ENCODE results near the gene PIGT. TPM values are rescaled to one million over a fixed set of nuclear protein-coding genes. Genes with fewer than 3 reads are reported as not detected.

PIGT gene
- polyA plus RNA-seq, 4 donors: 49.7 to 119 (median 68.1) TPM

DNA sequence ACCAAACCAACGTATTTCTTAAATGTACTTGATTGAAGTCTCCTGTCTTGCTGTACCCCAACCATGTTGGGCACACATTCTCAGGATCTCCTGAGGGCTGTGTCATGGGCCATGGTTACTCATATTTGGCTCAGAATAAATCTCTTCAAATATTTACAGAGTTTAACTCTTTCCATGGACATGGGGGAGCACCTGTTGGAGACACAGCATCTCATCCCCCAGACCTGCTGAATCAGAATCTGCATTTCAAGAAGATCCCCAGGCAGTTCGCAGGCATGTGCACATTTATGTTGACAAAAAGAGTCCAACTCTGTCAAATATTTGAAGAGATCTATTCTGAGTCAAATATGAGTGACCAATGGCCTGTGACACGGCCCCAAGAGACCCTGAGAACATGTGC lies 24.5 kb downstream of the PIGT start:
- DNase-seq (no peak), FAIRE-seq (no peak)
- no peak overlapping the region for H3K4me3 ChIP-seq (ENCODE audit: low read depth in 1 of 3, low read length in 3 of 3)
- no peaks in the 10 kb centered on the region for H3K27me3 ChIP-seq (ENCODE audit: control insufficient read depth in 3 of 3, insufficient read depth in 3 of 3, low read length in 3 of 3)
- H3K36me3 ChIP-seq (ENCODE audit: control insufficient read depth in 3 of 3, insufficient read depth in 2 of 3, low read depth in 1 of 3, low read length in 3 of 3): no peaks in the 10 kb centered on the region
- H3K9me3 ChIP-seq (ENCODE audit: control insufficient read depth in 2 of 2, insufficient read depth in 1 of 2, low read depth in 1 of 2, low read length in 1 of 2): no peaks in the 10 kb centered on the region
- 79 to 88% (median 82%) methylated on average over 3 of the region's 3 CpGs for WGBS, 3 donors
- H3K27ac ChIP-seq (ENCODE audit: low read depth in 1 of 3, low read length in 2 of 3): no peak overlapping the region
- peaks cover 0 to 3% (median 0%) of the 10 kb centered on the region in 3 donors for H3K4me1 ChIP-seq (ENCODE audit: control insufficient read depth in 3 of 3, insufficient read depth in 2 of 3, low read depth in 1 of 3, low read length in 2 of 3)

DNA sequence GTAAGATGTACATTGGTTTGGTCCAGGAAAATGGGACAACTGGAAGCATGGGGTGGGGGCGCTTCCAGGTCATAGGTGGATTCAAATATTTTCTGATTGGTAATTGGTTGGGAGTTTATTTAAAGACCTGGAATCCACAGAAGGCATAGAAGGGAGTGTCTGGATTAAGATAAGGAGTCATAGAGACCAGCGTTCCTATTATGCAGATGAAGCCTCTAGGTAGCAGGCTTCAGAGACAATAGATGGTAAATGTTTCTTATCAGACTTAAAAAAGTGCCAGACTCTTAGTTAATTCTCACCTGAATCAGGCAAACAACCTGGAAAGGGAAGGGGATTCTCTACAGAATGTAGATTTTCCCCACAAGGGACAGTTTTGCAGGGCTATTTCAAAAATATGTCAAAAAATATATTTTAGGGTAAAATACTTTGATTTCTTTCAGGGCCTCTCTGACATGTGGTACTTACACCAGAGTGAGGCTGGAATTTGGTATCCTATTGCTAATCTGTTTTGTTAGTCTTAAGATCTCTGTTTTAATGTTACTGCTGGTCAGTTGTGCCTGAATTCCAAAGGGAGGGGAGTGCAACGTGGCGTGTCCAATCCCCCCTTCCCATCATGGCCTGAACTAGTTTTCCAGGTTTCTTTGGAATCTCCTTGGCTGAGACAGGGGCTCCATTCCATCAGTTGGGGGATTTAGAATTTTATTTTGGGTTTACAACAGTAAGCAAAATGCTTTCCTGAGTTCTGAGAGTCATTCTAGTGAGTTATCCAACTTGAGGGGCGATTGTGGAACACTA lies 25.1 kb downstream of the PIGT start:
- 63 to 67% (median 65%) methylated on average over 5 of the region's 5 CpGs for WGBS, 3 donors
- FAIRE-seq: no peak

GRCh38 chr20:45441746-45442145 lies 25.8 kb downstream of the PIGT start:
- 9 to 79% (median 42%) methylated on average over 1 of the region's 1 CpG for WGBS, 3 donors
- DNase-seq (peak in 1 of 2 donors; percentile 59), FAIRE-seq (no peak)
- no peaks in the 10 kb centered on the region for H3K27me3 ChIP-seq (ENCODE audit: control insufficient read depth in 3 of 3, insufficient read depth in 3 of 3, low read length in 3 of 3)
- H3K9me3 ChIP-seq (ENCODE audit: control insufficient read depth in 2 of 2, insufficient read depth in 1 of 2, low read depth in 1 of 2, low read length in 1 of 2): no peaks in the 10 kb centered on the region
- no peak overlapping the region for H3K27ac ChIP-seq (ENCODE audit: low read depth in 1 of 3, low read length in 2 of 3)
- H3K4me3 ChIP-seq (ENCODE audit: low read depth in 1 of 3, low read length in 3 of 3): no peak overlapping the region
- H3K4me1 ChIP-seq (ENCODE audit: control insufficient read depth in 3 of 3, insufficient read depth in 2 of 3, low read depth in 1 of 3, low read length in 2 of 3): peaks cover 0 to 3% (median 0%) of the 10 kb centered on the region in 3 donors
- no peaks in the 10 kb centered on the region for H3K36me3 ChIP-seq (ENCODE audit: control insufficient read depth in 3 of 3, insufficient read depth in 2 of 3, low read depth in 1 of 3, low read length in 3 of 3)

More for the DNA sequence above, 25.1 kb downstream of the PIGT start:
- H3K9me3 ChIP-seq (ENCODE audit: control insufficient read depth in 2 of 2, insufficient read depth in 1 of 2, low read depth in 1 of 2, low read length in 1 of 2): no peaks in the 10 kb centered on the region
- no peaks in the 10 kb centered on the region for H3K27me3 ChIP-seq (ENCODE audit: control insufficient read depth in 3 of 3, insufficient read depth in 3 of 3, low read length in 3 of 3)
- peaks cover 0 to 3% (median 0%) of the 10 kb centered on the region in 3 donors for H3K4me1 ChIP-seq (ENCODE audit: control insufficient read depth in 3 of 3, insufficient read depth in 2 of 3, low read depth in 1 of 3, low read length in 2 of 3)
- no peak overlapping the region for H3K27ac ChIP-seq (ENCODE audit: low read depth in 1 of 3, low read length in 2 of 3)
- no peaks in the 10 kb centered on the region for H3K36me3 ChIP-seq (ENCODE audit: control insufficient read depth in 3 of 3, insufficient read depth in 2 of 3, low read depth in 1 of 3, low read length in 3 of 3)
- no peak for DNase-seq
- H3K4me3 ChIP-seq (ENCODE audit: low read depth in 1 of 3, low read length in 3 of 3): no peak overlapping the region

DNA sequence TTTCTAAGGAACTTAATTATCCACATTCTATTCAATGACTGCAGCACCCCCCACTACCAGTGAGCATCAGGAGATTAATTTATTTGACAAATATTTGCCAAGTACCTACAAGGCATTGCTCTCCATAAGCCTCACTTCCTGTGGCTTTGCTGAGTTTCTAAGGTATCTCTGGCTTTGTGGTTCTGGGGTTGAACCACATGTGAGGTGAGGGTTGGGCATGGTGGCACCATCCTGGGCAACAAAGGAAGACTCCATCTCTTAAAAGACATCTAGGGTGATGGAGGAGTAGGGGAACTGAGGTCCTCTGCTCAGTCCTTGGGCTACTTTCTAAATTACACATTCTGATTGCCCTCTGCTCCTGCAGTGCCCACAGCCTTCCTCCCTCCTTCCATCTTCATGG lies 28.1 kb downstream of the PIGT start:
- no peaks in the 10 kb centered on the region for H3K9me3 ChIP-seq (ENCODE audit: control insufficient read depth in 2 of 2, insufficient read depth in 1 of 2, low read depth in 1 of 2, low read length in 1 of 2)
- peaks cover 0 to 4% (median 0%) of the 10 kb centered on the region in 3 donors for H3K36me3 ChIP-seq (ENCODE audit: control insufficient read depth in 3 of 3, insufficient read depth in 2 of 3, low read depth in 1 of 3, low read length in 3 of 3)
- no peak for FAIRE-seq
- no peak overlapping the region for H3K27ac ChIP-seq (ENCODE audit: low read depth in 1 of 3, low read length in 2 of 3)
- DNase-seq: no peak
- peaks cover 0 to 3% (median 0%) of the 10 kb centered on the region in 3 donors for H3K4me1 ChIP-seq (ENCODE audit: control insufficient read depth in 3 of 3, insufficient read depth in 2 of 3, low read depth in 1 of 3, low read length in 2 of 3)
- no peaks in the 10 kb centered on the region for H3K27me3 ChIP-seq (ENCODE audit: control insufficient read depth in 3 of 3, insufficient read depth in 3 of 3, low read length in 3 of 3)
- H3K4me3 ChIP-seq (ENCODE audit: low read depth in 1 of 3, low read length in 3 of 3): no peak overlapping the region

- DNase-seq (peak in 1 of 2 donors; percentile 42), FAIRE-seq (no peak)
- H3K36me3 ChIP-seq (ENCODE audit: control insufficient read depth in 3 of 3, insufficient read depth in 2 of 3, low read depth in 1 of 3, low read length in 3 of 3): peaks cover 0 to 4% (median 0%) of the 10 kb centered on the region in 3 donors
- no peaks in the 10 kb centered on the region for H3K27me3 ChIP-seq (ENCODE audit: control insufficient read depth in 3 of 3, insufficient read depth in 3 of 3, low read length in 3 of 3)
- 62 to 65% (median 63%) methylated on average over 7 of the region's 7 CpGs for WGBS, 3 donors
- no peak overlapping the region for H3K4me3 ChIP-seq (ENCODE audit: low read depth in 1 of 3, low read length in 3 of 3)
- peaks cover 0 to 7% (median 3%) of the 10 kb centered on the region in 3 donors for H3K4me1 ChIP-seq (ENCODE audit: control insufficient read depth in 3 of 3, insufficient read depth in 2 of 3, low read depth in 1 of 3, low read length in 2 of 3)
- no peak overlapping the region for H3K27ac ChIP-seq (ENCODE audit: low read depth in 1 of 3, low read length in 2 of 3)
- H3K9me3 ChIP-seq (ENCODE audit: control insufficient read depth in 2 of 2, insufficient read depth in 1 of 2, low read depth in 1 of 2, low read length in 1 of 2): no peaks in the 10 kb centered on the region
Measured at GRCh38 chr20:45445805-45446562, 30.0 kb downstream of the PIGT start.

- WGBS, 3 donors: 62 to 67% (median 65%) methylated on average over 6 of the region's 6 CpGs
- Histone ChIP-seq H3K27me3 (ENCODE audit: control insufficient read depth in 3 of 3, insufficient read depth in 3 of 3, low read length in 3 of 3) (no peaks in the 10 kb centered on the region), H3K4me3 (ENCODE audit: low read depth in 1 of 3, low read length in 3 of 3) (no peak overlapping the region), H3K4me1 (ENCODE audit: control insufficient read depth in 3 of 3, insufficient read depth in 2 of 3, low read depth in 1 of 3, low read length in 2 of 3) (peaks cover 0 to 4% (median 3%) of the 10 kb centered on the region in 3 donors), H3K27ac (ENCODE audit: low read depth in 1 of 3, low read length in 2 of 3) (no peak overlapping the region), H3K36me3 (ENCODE audit: control insufficient read depth in 3 of 3, insufficient read depth in 2 of 3, low read depth in 1 of 3, low read length in 3 of 3) (peaks cover 0 to 4% (median 0%) of the 10 kb centered on the region in 3 donors), H3K9me3 (ENCODE audit: control insufficient read depth in 2 of 2, insufficient read depth in 1 of 2, low read depth in 1 of 2, low read length in 1 of 2) (no peaks in the 10 kb centered on the region)
- FAIRE-seq (no peak), DNase-seq (no peak)
Measured at GRCh38 chr20:45448270-45448669, 32.3 kb downstream of the PIGT start.

GRCh38 chr20:45449528-45449927 lies 33.6 kb downstream of the PIGT start:
- WGBS, 3 donors: 69 to 78% (median 74%) methylated on average over 3 of the region's 3 CpGs
- no peaks in the 10 kb centered on the region for H3K27me3 ChIP-seq (ENCODE audit: control insufficient read depth in 3 of 3, insufficient read depth in 3 of 3, low read length in 3 of 3)
- H3K4me1 ChIP-seq (ENCODE audit: control insufficient read depth in 3 of 3, insufficient read depth in 2 of 3, low read depth in 1 of 3, low read length in 2 of 3): peaks cover 0 to 4% (median 3%) of the 10 kb centered on the region in 3 donors
- no peak for DNase-seq
- no peaks in the 10 kb centered on the region for H3K9me3 ChIP-seq (ENCODE audit: control insufficient read depth in 2 of 2, insufficient read depth in 1 of 2, low read depth in 1 of 2, low read length in 1 of 2)
- peak overlapping the region in 1 of 3 donors; percentile 63 for H3K27ac ChIP-seq (ENCODE audit: low read depth in 1 of 3, low read length in 2 of 3)
- no peak for FAIRE-seq
- H3K4me3 ChIP-seq (ENCODE audit: low read depth in 1 of 3, low read length in 3 of 3): no peak overlapping the region
- H3K36me3 ChIP-seq (ENCODE audit: control insufficient read depth in 3 of 3, insufficient read depth in 2 of 3, low read depth in 1 of 3, low read length in 3 of 3): peaks cover 0 to 4% (median 0%) of the 10 kb centered on the region in 3 donors

DNA sequence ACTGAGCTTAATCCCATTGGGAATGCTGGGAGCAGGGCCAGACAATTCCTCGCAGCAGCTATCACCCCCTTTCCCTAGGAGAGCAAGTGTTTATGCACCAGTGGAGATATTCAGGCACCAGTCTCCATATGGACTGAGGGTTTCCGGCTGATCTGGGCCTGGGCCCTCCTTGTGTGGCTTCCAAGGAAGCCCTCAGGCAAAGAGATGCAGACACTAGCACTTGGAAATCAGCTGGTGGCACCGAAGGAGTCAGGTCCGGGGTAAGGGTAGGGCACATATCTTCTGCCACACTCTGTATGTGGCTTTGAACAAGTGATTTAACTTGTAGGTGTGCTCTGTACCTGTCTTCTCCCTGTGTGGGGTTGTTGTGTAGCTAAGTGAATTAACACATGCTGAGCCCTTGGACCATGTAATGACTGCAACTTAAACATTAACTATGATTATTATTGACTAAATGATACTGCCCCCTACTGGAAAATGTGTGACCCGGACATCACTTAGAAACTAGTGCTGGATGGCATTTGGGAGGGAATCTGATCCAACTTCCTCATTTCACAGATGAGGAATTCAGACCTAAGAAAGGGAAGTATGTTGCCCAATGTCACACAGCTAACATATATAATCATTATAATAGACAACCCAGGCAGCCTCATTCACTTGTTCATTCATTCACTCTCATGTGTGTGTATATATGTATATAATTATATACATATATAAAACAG lies 34.3 kb downstream of the PIGT start:
- FAIRE-seq: no peak
- Histone ChIP-seq H3K27me3 (ENCODE audit: control insufficient read depth in 3 of 3, insufficient read depth in 3 of 3, low read length in 3 of 3) (no peaks in the 10 kb centered on the region), H3K4me3 (ENCODE audit: low read depth in 1 of 3, low read length in 3 of 3) (no peak overlapping the region), H3K4me1 (ENCODE audit: control insufficient read depth in 3 of 3, insufficient read depth in 2 of 3, low read depth in 1 of 3, low read length in 2 of 3) (peaks cover 0 to 4% (median 3%) of the 10 kb centered on the region in 3 donors), H3K27ac (ENCODE audit: low read depth in 1 of 3, low read length in 2 of 3) (peak overlapping the region in 1 of 3 donors; percentile 57), H3K9me3 (ENCODE audit: control insufficient read depth in 2 of 2, insufficient read depth in 1 of 2, low read depth in 1 of 2, low read length in 1 of 2) (no peaks in the 10 kb centered on the region), H3K36me3 (ENCODE audit: control insufficient read depth in 3 of 3, insufficient read depth in 2 of 3, low read depth in 1 of 3, low read length in 3 of 3) (peaks cover 0 to 4% (median 0%) of the 10 kb centered on the region in 3 donors)
- peak; percentile 82 to 83 for DNase-seq
- 40 to 56% (median 55%) methylated on average over 5 of the region's 5 CpGs for WGBS, 3 donors

Measured in small intestine (tissue), 7 donors.